Central memory CD4-positive, alpha-beta T cell (primary cell): ENCODE measurements around the gene RCAN1.

Source experiments
- DNase-seq: peaks from one replicate; pipeline ENCODE4 v3.0.0; 2022

Gene RCAN1

GRCh38 chr21:34598931-34599400 lies 15.9 kb downstream of the RCAN1 start:
- DNase-seq = no peak

GRCh38 chr21:34597406-34597805 lies 17.5 kb downstream of the RCAN1 start:
- DNase-seq = no peak

GRCh38 chr21:34596561-34597271 lies 18.2 kb downstream of the RCAN1 start:
- no peak for DNase-seq

- DNase-seq = no peak
Measured at GRCh38 chr21:34595457-34595856, 19.5 kb downstream of the RCAN1 start.

GRCh38 chr21:34594566-34595234 lies 20.2 kb downstream of the RCAN1 start:
- no peak for DNase-seq

GRCh38 chr21:34593954-34594531 lies 20.9 kb downstream of the RCAN1 start:
- no peak for DNase-seq

GRCh38 chr21:34593423-34593822 lies 21.5 kb downstream of the RCAN1 start:
- DNase-seq = no peak

GRCh38 chr21:34592120-34592955 lies 22.6 kb downstream of the RCAN1 start:
- DNase-seq = no peak

GRCh38 chr21:34590520-34590919 lies 24.4 kb downstream of the RCAN1 start:
- DNase-seq = no peak

GRCh38 chr21:34589511-34590282 lies 25.2 kb downstream of the RCAN1 start:
- no peak for DNase-seq

GRCh38 chr21:34583926-34584563 lies 30.9 kb downstream of the RCAN1 start:
- no peak for DNase-seq

GRCh38 chr21:34582506-34583150 lies 32.3 kb downstream of the RCAN1 start:
- no peak for DNase-seq

GRCh38 chr21:34580181-34580700 lies 34.7 kb downstream of the RCAN1 start:
- DNase-seq = no peak

- DNase-seq = no peak
Measured at GRCh38 chr21:34579411-34579810, 35.5 kb downstream of the RCAN1 start.

- no peak for DNase-seq
Measured at GRCh38 chr21:34576041-34576511, 38.8 kb downstream of the RCAN1 start.

GRCh38 chr21:34574601-34575529 lies 40.0 kb downstream of the RCAN1 start:
- no peak for DNase-seq

- no peak for DNase-seq
Measured at GRCh38 chr21:34571994-34572393, 42.9 kb downstream of the RCAN1 start.

- no peak for DNase-seq
Measured at GRCh38 chr21:34570313-34570712, 44.6 kb downstream of the RCAN1 start.

GRCh38 chr21:34569381-34569979 lies 45.4 kb downstream of the RCAN1 start:
- DNase-seq = no peak
